Breast epithelium (tissue), 4 donors: ENCODE data around the gene RRP1. TPM values are rescaled to one million over a fixed set of nuclear protein-coding genes. Genes with fewer than 3 reads are reported as not detected.

ENCODE experiments used
- DNase-seq, 2 donors: peaks; one replicate each; pipeline ENCODE4 v3.0.0-alpha.2; 2019; ENCODE audit warnings: low spot score in 2 of 2
- H3K27ac ChIP-seq, 2 donors: fragments of 200-600 bp; sonication (generic) in 1 of 2; one replicate each; pipeline ENCODE4 v1.5.1; 2016 to 2019; ENCODE audit warnings: mild to moderate bottlenecking in 1 of 2
- H3K27me3 ChIP-seq, 2 donors: fragments of 200-600 bp; sonication (generic) in 1 of 2; one replicate each; pipeline versions ENCODE4 v1.5.1 to v1.6.0; 2017 to 2019; ENCODE audit warnings: control low read depth in 1 of 2, mild to moderate bottlenecking in 1 of 2
- H3K36me3 ChIP-seq: fragments of 200-600 bp; one replicate; pipeline ENCODE4 v1.5.1; 2019
- H3K4me1 ChIP-seq, 2 donors: fragments of 200-600 bp; sonication (generic); one replicate each; pipeline ENCODE4 v1.5.1; 2016 to 2019; ENCODE audit warnings: control low read depth in 1 of 2
- H3K4me3 ChIP-seq, 3 donors: fragments of 200-600 bp; sonication (generic); 1 replicate in 2 of 3; 2 replicates in 1 of 3; pipeline ENCODE4 v1.5.1; 2016 to 2019; ENCODE audit warnings: mild to moderate bottlenecking in 3 of 3, moderate library complexity in 2 of 3
- H3K9me3 ChIP-seq, 2 donors: fragments of 200-600 bp; sonication (generic) in 1 of 2; one replicate each; pipeline ENCODE4 v1.5.1; 2016 to 2019; ENCODE audit warnings: control low read depth in 1 of 2
- CTCF ChIP-seq, 3 donors: fragments of 450-650 bp; IDR thresholded peaks; one replicate each; pipeline ENCODE4 v1.5.1; 2016 to 2017; ENCODE audit warnings: antibody characterized with exemption in 3 of 3, mild to moderate bottlenecking in 3 of 3, moderate library complexity in 3 of 3
- POLR2A ChIP-seq: fragments of 450-650 bp; IDR thresholded peaks from one replicate; pipeline ENCODE4 v1.6.1; 2016; ENCODE audit warnings: antibody characterized with exemption, mild to moderate bottlenecking, moderate library complexity
- POLR2AphosphoS5 ChIP-seq, 3 donors: sonication (generic); formaldehyde crosslinking; IDR thresholded peaks; one replicate each; pipeline ENCODE4 v1.6.1; 2017; ENCODE audit warnings: antibody characterized with exemption in 3 of 3
- intact Hi-C: fragments of 100-400 bp; cut with DNase I; formaldehyde crosslinking; loops from one replicate; pipeline ENCODE4 v1.15.1; 2023; ENCODE audit warnings: low total_unique reads
- total RNA-seq, 3 donors: library from RNA; depleted of rRNA; stranded (reverse); fragments of >200 nt; gene quantifications; one replicate each; pipeline ENCODE4 v1.1.0, GENCODE V29; 2016

Gene RRP1
- total RNA-seq, 3 donors from 2014 or later: 15.4 to 22.9 (median 16.5) TPM

- no peak for TF ChIP-seq POLR2AphosphoS5 (IDR thresholded peaks at IDR 0.05)
- no peak for TF ChIP-seq CTCF (IDR thresholded peaks at IDR 0.05)
- TF ChIP-seq POLR2A: no peak
- no peaks in the 10 kb centered on the region for H3K36me3 ChIP-seq
- H3K27me3 ChIP-seq: no peaks in the 10 kb centered on the region
- H3K27ac ChIP-seq: no peak overlapping the region
- intact Hi-C loops: no loop called here
- DNase-seq: no peak
- H3K4me3 ChIP-seq: no peak overlapping the region
- no peaks in the 10 kb centered on the region for H3K4me1 ChIP-seq
- H3K9me3 ChIP-seq: no peaks in the 10 kb centered on the region
These were observed 60.3 kb downstream of the RRP1 start for GRCh38 chr21:43849532-43850299.

- Histone ChIP-seq H3K27ac (no peak overlapping the region), H3K27me3 (no peaks in the 10 kb centered on the region), H3K9me3 (no peaks in the 10 kb centered on the region), H3K36me3 (no peaks in the 10 kb centered on the region), H3K4me1 (no peaks in the 10 kb centered on the region), H3K4me3 (no peak overlapping the region)
- intact Hi-C loops: no loop called here
- DNase-seq: no peak
- TF ChIP-seq POLR2A: no peak
- TF ChIP-seq POLR2AphosphoS5 (IDR thresholded peaks at IDR 0.05): no peak
- no peak for TF ChIP-seq CTCF (IDR thresholded peaks at IDR 0.05)
These were observed 61.4 kb downstream of the RRP1 start for GRCh38 chr21:43850728-43851295.

- Histone ChIP-seq H3K4me1 (no peaks in the 10 kb centered on the region), H3K9me3 (no peaks in the 10 kb centered on the region), H3K27me3 (no peaks in the 10 kb centered on the region), H3K36me3 (no peaks in the 10 kb centered on the region), H3K4me3 (no peak overlapping the region), H3K27ac (no peak overlapping the region)
- no peak for TF ChIP-seq CTCF (IDR thresholded peaks at IDR 0.05)
- TF ChIP-seq POLR2AphosphoS5 (IDR thresholded peaks at IDR 0.05): no peak
- TF ChIP-seq POLR2A: no peak
- intact Hi-C loops: no loop called here
- DNase-seq: no peak
These were observed 62.2 kb downstream of the RRP1 start for GRCh38 chr21:43851593-43851992.

- no peaks in the 10 kb centered on the region for H3K4me1 ChIP-seq
- no peak for DNase-seq
- no peak overlapping the region for H3K4me3 ChIP-seq
- H3K27ac ChIP-seq: no peak overlapping the region
- H3K27me3 ChIP-seq: no peaks in the 10 kb centered on the region
- TF ChIP-seq POLR2AphosphoS5 (IDR thresholded peaks at IDR 0.05): no peak
- TF ChIP-seq POLR2A: no peak
- no peak for TF ChIP-seq CTCF (IDR thresholded peaks at IDR 0.05)
- no peaks in the 10 kb centered on the region for H3K9me3 ChIP-seq
- H3K36me3 ChIP-seq: no peaks in the 10 kb centered on the region
- intact Hi-C loops: no loop called here
These were observed 64.7 kb downstream of the RRP1 start for GRCh38 chr21:43853851-43854772.

Other genes with a start within 250 kb of the RRP1 start
- gene HSF2BP, start 130.1 kb upstream of the RRP1 start, total RNA-seq: 1 to 10 TPM in 2 of 3 donors, under 1 TPM in 1; 0.32 to 1.8 (median 1.3) TPM
- gene RRP1B, start 130.0 kb upstream of the RRP1 start, total RNA-seq: 10 to 100 TPM; 17.1 to 22.6 (median 22.1) TPM
- gene PDXK, start 70.4 kb upstream of the RRP1 start, total RNA-seq: 10 to 100 TPM; 51.5 to 79.2 (median 65.6) TPM
- gene CSTB, start 13.3 kb upstream of the RRP1 start, total RNA-seq: 10 to 100 TPM; 12.1 to 16.8 (median 16.8) TPM
- gene AGPAT3, start 75.6 kb downstream of the RRP1 start, total RNA-seq: 10 to 100 TPM; 27.2 to 35.8 (median 28.2) TPM
- 10 to 100 TPM; 27.4 to 35.0 (median 31.1) TPM for gene TRAPPC10, start 222.7 kb downstream of the RRP1 start, total RNA-seq